ENCODE measurements around the gene RIN3.
"Not testable (repeated sequence)": the region's sequence is repeated elsewhere in the genome, so short reads cannot be mapped to it uniquely, and the experiment has no call there.

RIN3 gene

GRCh38 chr14:92670160-92670559 is 156.6 kb downstream of the RIN3 start:
- H3K27ac ChIP-seq (ENCODE audit: low read depth, low read length): no peak overlapping the region
- H3K9ac ChIP-seq (ENCODE audit: low read depth, low read length): no peak overlapping the region
- H3K36me3 ChIP-seq (ENCODE audit: control insufficient read depth, insufficient read depth, low read length): no peaks in the 10 kb centered on the region
- no peak overlapping the region for H3K4me3 ChIP-seq (ENCODE audit: low read depth, low read length)
- H3K9me3 ChIP-seq (ENCODE audit: control insufficient read depth, insufficient read depth, low read length): no peaks in the 10 kb centered on the region
- H3K27me3 ChIP-seq (ENCODE audit: control insufficient read depth, insufficient read depth, low read length): no peaks in the 10 kb centered on the region
- H3K4me1 ChIP-seq (ENCODE audit: control insufficient read depth, insufficient read depth, low read length): 0 out of 2 replicates have a peak, but pooled peaks cover 2% of the 10 kb centered on the region

DNA sequence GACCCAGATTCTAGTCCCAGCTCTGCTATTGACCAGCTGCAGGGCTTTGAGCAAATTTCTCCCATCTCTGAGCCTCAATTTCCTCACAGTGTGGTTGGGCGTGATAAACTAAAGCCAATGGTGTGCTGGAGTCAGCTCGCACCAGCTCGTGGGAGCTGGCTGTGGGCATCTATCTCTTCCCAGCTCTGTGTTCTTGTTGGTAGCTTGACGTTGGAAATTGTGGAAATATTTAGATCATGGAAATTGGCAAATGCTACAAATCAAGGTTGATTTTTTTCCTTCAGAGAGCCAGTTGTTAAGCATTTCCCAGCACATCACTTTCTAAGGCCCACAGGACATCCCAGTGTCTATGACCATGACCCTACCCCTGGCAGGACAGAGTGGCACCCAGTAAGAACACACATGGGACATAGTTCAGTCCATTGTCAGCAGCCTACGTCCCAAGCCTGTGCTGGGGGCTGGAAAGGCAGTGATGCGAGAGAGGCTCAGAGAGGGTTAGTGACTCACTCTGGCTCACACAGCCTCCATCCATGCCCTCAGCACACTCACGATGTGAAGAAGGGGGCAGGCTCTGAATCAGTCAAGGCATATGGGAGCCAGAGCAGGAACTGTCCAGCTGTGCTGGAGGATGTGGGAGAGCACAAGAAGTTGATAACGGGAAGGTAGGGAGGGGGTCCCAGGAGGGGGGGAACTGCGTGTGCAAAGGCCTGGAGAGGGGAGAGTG is 157.2 kb downstream of the RIN3 start:
- H3K4me1 ChIP-seq (ENCODE audit: control insufficient read depth, insufficient read depth, low read length): 0 out of 2 replicates have a peak, but pooled peaks cover 2% of the 10 kb centered on the region
- no peaks in the 10 kb centered on the region for H3K9me3 ChIP-seq (ENCODE audit: control insufficient read depth, insufficient read depth, low read length)
- no peaks in the 10 kb centered on the region for H3K36me3 ChIP-seq (ENCODE audit: control insufficient read depth, insufficient read depth, low read length)
- H3K9ac ChIP-seq (ENCODE audit: low read depth, low read length): no peak overlapping the region
- H3K4me3 ChIP-seq (ENCODE audit: low read depth, low read length): no peak overlapping the region
- no peak overlapping the region for H3K27ac ChIP-seq (ENCODE audit: low read depth, low read length)
- no peaks in the 10 kb centered on the region for H3K27me3 ChIP-seq (ENCODE audit: control insufficient read depth, insufficient read depth, low read length)

- Histone ChIP-seq H3K36me3 (ENCODE audit: control insufficient read depth, insufficient read depth, low read length) (no peaks in the 10 kb centered on the region), H3K27ac (ENCODE audit: low read depth, low read length) (no peak overlapping the region), H3K4me1 (ENCODE audit: control insufficient read depth, insufficient read depth, low read length) (0 out of 2 replicates have a peak, but pooled peaks cover 2% of the 10 kb centered on the region), H3K9me3 (ENCODE audit: control insufficient read depth, insufficient read depth, low read length) (no peaks in the 10 kb centered on the region), H3K4me3 (ENCODE audit: low read depth, low read length) (no peak overlapping the region), H3K27me3 (ENCODE audit: control insufficient read depth, insufficient read depth, low read length) (no peaks in the 10 kb centered on the region), H3K9ac (ENCODE audit: low read depth, low read length) (no peak overlapping the region)
These were observed 160.1 kb downstream of the RIN3 start for GRCh38 chr14:92673601-92674150.

GRCh38 chr14:92675421-92675820 is 161.8 kb downstream of the RIN3 start:
- no peaks in the 10 kb centered on the region for H3K36me3 ChIP-seq (ENCODE audit: control insufficient read depth, insufficient read depth, low read length)
- no peaks in the 10 kb centered on the region for H3K27me3 ChIP-seq (ENCODE audit: control insufficient read depth, insufficient read depth, low read length)
- no peak overlapping the region for H3K9ac ChIP-seq (ENCODE audit: low read depth, low read length)
- no peak overlapping the region for H3K27ac ChIP-seq (ENCODE audit: low read depth, low read length)
- no peaks in the 10 kb centered on the region for H3K4me1 ChIP-seq (ENCODE audit: control insufficient read depth, insufficient read depth, low read length)
- no peak overlapping the region for H3K4me3 ChIP-seq (ENCODE audit: low read depth, low read length)
- no peaks in the 10 kb centered on the region for H3K9me3 ChIP-seq (ENCODE audit: control insufficient read depth, insufficient read depth, low read length)

GRCh38 chr14:92675976-92676375 is 162.4 kb downstream of the RIN3 start:
- Histone ChIP-seq H3K4me3 (ENCODE audit: low read depth, low read length) (no peak overlapping the region), H3K27me3 (ENCODE audit: control insufficient read depth, insufficient read depth, low read length) (no peaks in the 10 kb centered on the region), H3K9me3 (ENCODE audit: control insufficient read depth, insufficient read depth, low read length) (no peaks in the 10 kb centered on the region), H3K27ac (ENCODE audit: low read depth, low read length) (no peak overlapping the region), H3K4me1 (ENCODE audit: control insufficient read depth, insufficient read depth, low read length) (no peaks in the 10 kb centered on the region), H3K36me3 (ENCODE audit: control insufficient read depth, insufficient read depth, low read length) (no peaks in the 10 kb centered on the region), H3K9ac (ENCODE audit: low read depth, low read length) (no peak overlapping the region)

- no peaks in the 10 kb centered on the region for H3K36me3 ChIP-seq (ENCODE audit: control insufficient read depth, insufficient read depth, low read length)
- no peaks in the 10 kb centered on the region for H3K27me3 ChIP-seq (ENCODE audit: control insufficient read depth, insufficient read depth, low read length)
- H3K27ac ChIP-seq (ENCODE audit: low read depth, low read length): no peak overlapping the region
- no peak overlapping the region for H3K4me3 ChIP-seq (ENCODE audit: low read depth, low read length)
- H3K9ac ChIP-seq (ENCODE audit: low read depth, low read length): no peak overlapping the region
- no peaks in the 10 kb centered on the region for H3K4me1 ChIP-seq (ENCODE audit: control insufficient read depth, insufficient read depth, low read length)
- no peaks in the 10 kb centered on the region for H3K9me3 ChIP-seq (ENCODE audit: control insufficient read depth, insufficient read depth, low read length)
These were observed 163.0 kb downstream of the RIN3 start for GRCh38 chr14:92676403-92677086.

DNA sequence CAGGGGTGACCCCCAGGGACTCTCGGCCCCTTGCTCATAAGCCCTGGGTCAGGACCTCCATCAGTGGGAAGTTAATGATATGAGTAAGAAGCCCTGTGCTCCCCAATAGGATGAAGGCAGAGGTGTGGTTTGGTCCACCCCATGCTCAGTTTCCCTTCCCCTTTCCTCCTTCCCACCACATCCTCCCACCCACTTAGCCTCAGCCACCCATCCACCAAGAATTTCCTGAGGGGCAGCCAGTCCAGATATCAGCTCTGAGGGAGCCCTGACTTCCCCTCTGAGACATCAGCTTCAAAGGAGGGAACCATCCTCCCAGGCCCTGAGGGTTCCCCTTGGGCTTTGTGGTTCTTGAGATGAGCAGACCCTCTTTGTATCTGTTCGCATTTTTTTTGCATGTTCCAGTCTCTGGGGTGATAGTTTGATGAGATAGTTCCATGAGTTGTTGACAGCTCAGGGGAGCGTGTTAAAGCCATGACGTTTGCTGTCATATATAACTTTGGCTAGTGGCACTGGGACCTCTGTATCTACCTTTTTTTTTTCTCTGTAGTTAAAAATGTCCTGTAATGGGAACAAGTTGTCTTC is 163.6 kb downstream of the RIN3 start:
- no peaks in the 10 kb centered on the region for H3K9me3 ChIP-seq (ENCODE audit: control insufficient read depth, insufficient read depth, low read length)
- H3K36me3 ChIP-seq (ENCODE audit: control insufficient read depth, insufficient read depth, low read length): no peaks in the 10 kb centered on the region
- no peaks in the 10 kb centered on the region for H3K4me1 ChIP-seq (ENCODE audit: control insufficient read depth, insufficient read depth, low read length)
- H3K9ac ChIP-seq (ENCODE audit: low read depth, low read length): no peak overlapping the region
- H3K4me3 ChIP-seq (ENCODE audit: low read depth, low read length): no peak overlapping the region
- H3K27ac ChIP-seq (ENCODE audit: low read depth, low read length): no peak overlapping the region
- H3K27me3 ChIP-seq (ENCODE audit: control insufficient read depth, insufficient read depth, low read length): no peaks in the 10 kb centered on the region

DNA sequence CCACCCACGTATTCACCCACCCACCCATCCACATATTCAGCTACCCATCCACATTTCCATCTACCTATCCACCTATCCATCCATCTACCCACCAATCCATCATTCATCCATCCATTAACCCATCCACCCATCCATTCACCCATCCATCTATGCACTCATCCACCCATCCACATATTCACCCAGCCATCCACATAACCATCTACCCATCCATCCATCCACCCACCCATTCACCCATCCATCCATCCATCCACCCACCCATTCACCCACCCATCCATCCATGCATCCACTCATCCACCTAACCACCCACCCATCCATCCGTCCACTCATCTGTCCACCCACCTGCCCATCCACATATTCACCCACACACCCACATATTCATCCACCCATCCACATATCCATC is 164.4 kb downstream of the RIN3 start:
- Histone ChIP-seq H3K9ac (ENCODE audit: low read depth, low read length) (no peak overlapping the region), H3K27ac (ENCODE audit: low read depth, low read length) (no peak overlapping the region), H3K27me3 (ENCODE audit: control insufficient read depth, insufficient read depth, low read length) (no peaks in the 10 kb centered on the region), H3K4me3 (ENCODE audit: low read depth, low read length) (no peak overlapping the region), H3K36me3 (ENCODE audit: control insufficient read depth, insufficient read depth, low read length) (no peaks in the 10 kb centered on the region), H3K9me3 (ENCODE audit: control insufficient read depth, insufficient read depth, low read length) (no peaks in the 10 kb centered on the region), H3K4me1 (ENCODE audit: control insufficient read depth, insufficient read depth, low read length) (no peaks in the 10 kb centered on the region)

GRCh38 chr14:92678766-92679165 is 165.2 kb downstream of the RIN3 start:
- no peaks in the 10 kb centered on the region for H3K4me1 ChIP-seq (ENCODE audit: control insufficient read depth, insufficient read depth, low read length)
- no peak overlapping the region for H3K4me3 ChIP-seq (ENCODE audit: low read depth, low read length)
- no peak overlapping the region for H3K9ac ChIP-seq (ENCODE audit: low read depth, low read length)
- no peaks in the 10 kb centered on the region for H3K27me3 ChIP-seq (ENCODE audit: control insufficient read depth, insufficient read depth, low read length)
- no peak overlapping the region for H3K27ac ChIP-seq (ENCODE audit: low read depth, low read length)
- H3K36me3 ChIP-seq (ENCODE audit: control insufficient read depth, insufficient read depth, low read length): no peaks in the 10 kb centered on the region
- H3K9me3 ChIP-seq (ENCODE audit: control insufficient read depth, insufficient read depth, low read length): no peaks in the 10 kb centered on the region

DNA sequence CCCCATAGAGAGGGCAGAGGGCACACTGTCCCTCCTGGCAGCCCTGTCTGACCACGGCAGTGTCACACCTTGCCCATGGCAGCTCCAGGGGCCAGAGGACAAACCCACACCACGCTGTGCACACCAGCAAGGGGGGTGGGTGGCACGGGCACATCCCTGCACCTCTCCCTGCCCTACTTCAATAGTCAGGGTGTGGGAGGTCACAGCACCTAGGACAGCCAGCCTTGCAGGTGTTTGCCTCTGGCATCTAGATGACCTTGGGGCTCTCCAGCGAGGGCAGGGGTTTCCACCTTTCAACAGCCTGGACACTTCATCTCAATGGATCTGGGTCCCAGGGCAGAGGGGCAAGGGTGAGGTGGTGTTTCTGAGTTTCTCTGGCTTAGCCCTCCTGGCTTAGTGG is 165.7 kb downstream of the RIN3 start:
- Histone ChIP-seq H3K36me3 (ENCODE audit: control insufficient read depth, insufficient read depth, low read length) (no peaks in the 10 kb centered on the region), H3K4me1 (ENCODE audit: control insufficient read depth, insufficient read depth, low read length) (no peaks in the 10 kb centered on the region), H3K27ac (ENCODE audit: low read depth, low read length) (no peak overlapping the region), H3K27me3 (ENCODE audit: control insufficient read depth, insufficient read depth, low read length) (no peaks in the 10 kb centered on the region), H3K4me3 (ENCODE audit: low read depth, low read length) (no peak overlapping the region), H3K9me3 (ENCODE audit: control insufficient read depth, insufficient read depth, low read length) (no peaks in the 10 kb centered on the region), H3K9ac (ENCODE audit: low read depth, low read length) (no peak overlapping the region)

GRCh38 chr14:92680330-92680729 is 166.7 kb downstream of the RIN3 start:
- H3K27ac ChIP-seq (ENCODE audit: low read depth, low read length); H3K4me3 ChIP-seq (ENCODE audit: low read depth, low read length); H3K9ac ChIP-seq (ENCODE audit: low read depth, low read length); H3K4me1 ChIP-seq (ENCODE audit: control insufficient read depth, insufficient read depth, low read length); H3K27me3 ChIP-seq (ENCODE audit: control insufficient read depth, insufficient read depth, low read length); H3K9me3 ChIP-seq (ENCODE audit: control insufficient read depth, insufficient read depth, low read length); H3K36me3 ChIP-seq (ENCODE audit: control insufficient read depth, insufficient read depth, low read length): not testable (repeated sequence)
